HEK293 (cell line): ENCODE results near the gene EFCAB14.

Experiments
- CTCF ChIP-seq: fragments of 450-650 bp; formaldehyde crosslinking; IDR thresholded peaks from 2 replicates; pipeline ENCODE4 v1.5.1; 2016; ENCODE audit warnings: missing biosample characterization, missing genetic modification characterization
- ZBTB17 ChIP-seq: fragments of 450-650 bp; formaldehyde crosslinking; IDR thresholded peaks from 2 replicates; pipeline ENCODE4 v1.5.1; 2016; ENCODE audit warnings: missing biosample characterization, missing genetic modification characterization
- ZNF138 ChIP-seq: fragments of 450-650 bp; formaldehyde crosslinking; IDR thresholded peaks from 2 replicates; pipeline ENCODE4 v1.5.1; 2016; ENCODE audit warnings: missing biosample characterization, missing genetic modification characterization, borderline replicate concordance
- ZNF513 ChIP-seq: fragments of 450-650 bp; IDR thresholded peaks from 2 replicates; pipeline ENCODE4 v1.5.1; 2018; ENCODE audit warnings: missing biosample characterization, missing genetic modification characterization

- TF ChIP-seq ZBTB17 (tag by site-specific recombination) = no peak
- no peak for TF ChIP-seq CTCF (tag by site-specific recombination)
- TF ChIP-seq ZNF513 (tag by site-specific recombination) = no peak
- no peak for TF ChIP-seq ZNF138 (tag by site-specific recombination)
Observed at GRCh38 chr1:46705408-46705807, 13.5 kb downstream of the EFCAB14 start.
